ENCODE measurements around the gene FAM25G.

DNA sequence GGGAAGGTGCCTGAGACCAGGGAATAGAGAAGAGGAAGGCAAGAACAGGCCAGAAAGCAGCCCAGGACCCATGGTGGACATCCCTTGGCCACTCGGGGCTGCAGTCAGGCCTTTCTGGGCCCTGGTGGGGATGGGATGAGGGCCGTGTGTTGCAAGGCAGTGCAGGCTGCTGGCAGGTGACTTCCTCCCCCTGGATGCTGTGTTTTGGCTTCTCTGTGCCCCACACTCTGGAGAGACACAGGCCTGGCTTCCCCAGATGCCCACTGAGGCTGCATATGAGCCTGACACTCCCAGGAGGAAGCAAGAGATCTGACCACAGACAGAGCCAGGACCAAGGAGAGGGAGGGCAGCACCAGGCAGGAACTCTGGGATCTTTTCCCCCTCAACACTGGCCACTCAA lies 47.5 kb downstream of the FAM25G start:
- TF ChIP-seq, protein P1, sequence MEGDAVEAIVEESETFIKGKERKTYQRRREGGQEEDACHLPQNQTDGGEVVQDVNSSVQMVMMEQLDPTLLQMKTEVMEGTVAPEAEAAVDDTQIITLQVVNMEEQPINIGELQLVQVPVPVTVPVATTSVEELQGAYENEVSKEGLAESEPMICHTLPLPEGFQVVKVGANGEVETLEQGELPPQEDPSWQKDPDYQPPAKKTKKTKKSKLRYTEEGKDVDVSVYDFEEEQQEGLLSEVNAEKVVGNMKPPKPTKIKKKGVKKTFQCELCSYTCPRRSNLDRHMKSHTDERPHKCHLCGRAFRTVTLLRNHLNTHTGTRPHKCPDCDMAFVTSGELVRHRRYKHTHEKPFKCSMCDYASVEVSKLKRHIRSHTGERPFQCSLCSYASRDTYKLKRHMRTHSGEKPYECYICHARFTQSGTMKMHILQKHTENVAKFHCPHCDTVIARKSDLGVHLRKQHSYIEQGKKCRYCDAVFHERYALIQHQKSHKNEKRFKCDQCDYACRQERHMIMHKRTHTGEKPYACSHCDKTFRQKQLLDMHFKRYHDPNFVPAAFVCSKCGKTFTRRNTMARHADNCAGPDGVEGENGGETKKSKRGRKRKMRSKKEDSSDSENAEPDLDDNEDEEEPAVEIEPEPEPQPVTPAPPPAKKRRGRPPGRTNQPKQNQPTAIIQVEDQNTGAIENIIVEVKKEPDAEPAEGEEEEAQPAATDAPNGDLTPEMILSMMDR (IDR thresholded peaks at IDR 0.05; ENCODE audit: insufficient read depth, low read length) = no peak
- no peak for TF ChIP-seq POLR2AphosphoS5 (IDR thresholded peaks at IDR 0.05; ENCODE audit: low read depth)
- no peak for TF ChIP-seq GABPA (IDR thresholded peaks at IDR 0.05; ENCODE audit: low read depth)
- TF ChIP-seq, protein P2, sequence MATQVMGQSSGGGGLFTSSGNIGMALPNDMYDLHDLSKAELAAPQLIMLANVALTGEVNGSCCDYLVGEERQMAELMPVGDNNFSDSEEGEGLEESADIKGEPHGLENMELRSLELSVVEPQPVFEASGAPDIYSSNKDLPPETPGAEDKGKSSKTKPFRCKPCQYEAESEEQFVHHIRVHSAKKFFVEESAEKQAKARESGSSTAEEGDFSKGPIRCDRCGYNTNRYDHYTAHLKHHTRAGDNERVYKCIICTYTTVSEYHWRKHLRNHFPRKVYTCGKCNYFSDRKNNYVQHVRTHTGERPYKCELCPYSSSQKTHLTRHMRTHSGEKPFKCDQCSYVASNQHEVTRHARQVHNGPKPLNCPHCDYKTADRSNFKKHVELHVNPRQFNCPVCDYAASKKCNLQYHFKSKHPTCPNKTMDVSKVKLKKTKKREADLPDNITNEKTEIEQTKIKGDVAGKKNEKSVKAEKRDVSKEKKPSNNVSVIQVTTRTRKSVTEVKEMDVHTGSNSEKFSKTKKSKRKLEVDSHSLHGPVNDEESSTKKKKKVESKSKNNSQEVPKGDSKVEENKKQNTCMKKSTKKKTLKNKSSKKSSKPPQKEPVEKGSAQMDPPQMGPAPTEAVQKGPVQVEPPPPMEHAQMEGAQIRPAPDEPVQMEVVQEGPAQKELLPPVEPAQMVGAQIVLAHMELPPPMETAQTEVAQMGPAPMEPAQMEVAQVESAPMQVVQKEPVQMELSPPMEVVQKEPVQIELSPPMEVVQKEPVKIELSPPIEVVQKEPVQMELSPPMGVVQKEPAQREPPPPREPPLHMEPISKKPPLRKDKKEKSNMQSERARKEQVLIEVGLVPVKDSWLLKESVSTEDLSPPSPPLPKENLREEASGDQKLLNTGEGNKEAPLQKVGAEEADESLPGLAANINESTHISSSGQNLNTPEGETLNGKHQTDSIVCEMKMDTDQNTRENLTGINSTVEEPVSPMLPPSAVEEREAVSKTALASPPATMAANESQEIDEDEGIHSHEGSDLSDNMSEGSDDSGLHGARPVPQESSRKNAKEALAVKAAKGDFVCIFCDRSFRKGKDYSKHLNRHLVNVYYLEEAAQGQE (IDR thresholded peaks at IDR 0.05; ENCODE audit: insufficient replicate concordance, low read depth) = no peak
- no peak for TF ChIP-seq SPI1 (IDR thresholded peaks at IDR 0.05; ENCODE audit: borderline replicate concordance, low read depth)
